Nephron progenitor cell (in vitro differentiated cells): ENCODE results near the gene PHKG2.

Source experiments
- DNase-seq: peaks from one replicate; pipeline ENCODE4 v3.0.0; 2021
- H3K27ac Mint-ChIP-seq: 2 replicates; pipeline ENCODE4 v1.8.0; 2021; ENCODE audit warnings: mild to moderate bottlenecking, moderate library complexity, mixed read lengths
- H3K27me3 Mint-ChIP-seq: 2 replicates; pipeline ENCODE4 v1.8.0; 2021; ENCODE audit warnings: mild to moderate bottlenecking, low read depth, mixed read lengths; ENCODE audit not compliant: poor library complexity
- H3K36me3 Mint-ChIP-seq: 2 replicates; pipeline ENCODE4 v1.8.0; 2021; ENCODE audit warnings: low read depth, mixed read lengths
- H3K4me1 Mint-ChIP-seq: 2 replicates; pipeline ENCODE4 v1.8.0; 2021; ENCODE audit warnings: mixed read lengths
- H3K4me3 Mint-ChIP-seq: 2 replicates; pipeline ENCODE4 v1.8.0; 2021; ENCODE audit warnings: mild to moderate bottlenecking, moderate library complexity, mixed read lengths
- H3K9me3 Mint-ChIP-seq: 2 replicates; pipeline ENCODE4 v1.8.0; 2021; ENCODE audit warnings: mild to moderate bottlenecking, moderate library complexity, mixed read lengths
- TF ChIP-seq, protein P1 (sequence below): fragments of 200-600 bp; sonication (generic); IDR thresholded peaks from 2 replicates; pipeline ENCODE4 v1.5.0; 2021; ENCODE audit warnings: antibody characterized with exemption

Gene PHKG2

DNA sequence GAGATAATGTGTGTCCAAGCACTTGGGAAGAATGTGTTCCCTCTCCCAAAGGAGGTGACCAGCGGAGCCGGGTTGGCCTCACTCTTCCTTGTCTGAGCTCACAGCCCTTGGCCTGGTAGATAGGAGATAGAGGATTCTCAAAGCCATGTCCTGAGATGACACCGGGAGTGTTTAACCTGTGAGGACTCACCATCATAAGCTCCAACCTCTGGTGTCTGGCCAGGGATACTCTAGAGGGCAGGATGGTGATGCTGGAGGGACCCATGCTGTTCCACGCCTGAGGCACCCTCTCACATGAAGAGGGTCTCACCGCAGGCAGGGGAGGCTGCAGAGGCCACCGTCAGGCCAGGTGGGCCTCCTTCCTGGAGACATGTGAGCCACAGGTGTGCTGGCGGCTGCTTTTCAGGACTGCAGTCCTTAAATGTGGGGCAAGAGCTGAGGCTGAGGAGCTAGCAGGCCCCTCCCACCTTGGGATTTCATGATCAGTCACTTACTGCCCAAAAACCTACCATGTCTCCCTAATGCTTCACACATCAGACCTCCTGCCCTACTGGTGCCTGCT is 45.4 kb downstream of the PHKG2 start:
- Mint-ChIP-seq H3K4me1 (no peaks in the 10 kb centered on the region), H3K36me3 (no peaks in the 10 kb centered on the region), H3K27ac (no peak overlapping the region), H3K9me3 (no peaks in the 10 kb centered on the region), H3K27me3 (peaks cover 30% of the 10 kb centered on the region), H3K4me3 (no peak overlapping the region)
- TF ChIP-seq, protein P1, sequence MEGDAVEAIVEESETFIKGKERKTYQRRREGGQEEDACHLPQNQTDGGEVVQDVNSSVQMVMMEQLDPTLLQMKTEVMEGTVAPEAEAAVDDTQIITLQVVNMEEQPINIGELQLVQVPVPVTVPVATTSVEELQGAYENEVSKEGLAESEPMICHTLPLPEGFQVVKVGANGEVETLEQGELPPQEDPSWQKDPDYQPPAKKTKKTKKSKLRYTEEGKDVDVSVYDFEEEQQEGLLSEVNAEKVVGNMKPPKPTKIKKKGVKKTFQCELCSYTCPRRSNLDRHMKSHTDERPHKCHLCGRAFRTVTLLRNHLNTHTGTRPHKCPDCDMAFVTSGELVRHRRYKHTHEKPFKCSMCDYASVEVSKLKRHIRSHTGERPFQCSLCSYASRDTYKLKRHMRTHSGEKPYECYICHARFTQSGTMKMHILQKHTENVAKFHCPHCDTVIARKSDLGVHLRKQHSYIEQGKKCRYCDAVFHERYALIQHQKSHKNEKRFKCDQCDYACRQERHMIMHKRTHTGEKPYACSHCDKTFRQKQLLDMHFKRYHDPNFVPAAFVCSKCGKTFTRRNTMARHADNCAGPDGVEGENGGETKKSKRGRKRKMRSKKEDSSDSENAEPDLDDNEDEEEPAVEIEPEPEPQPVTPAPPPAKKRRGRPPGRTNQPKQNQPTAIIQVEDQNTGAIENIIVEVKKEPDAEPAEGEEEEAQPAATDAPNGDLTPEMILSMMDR, result no peak
- no peak for DNase-seq

DNA sequence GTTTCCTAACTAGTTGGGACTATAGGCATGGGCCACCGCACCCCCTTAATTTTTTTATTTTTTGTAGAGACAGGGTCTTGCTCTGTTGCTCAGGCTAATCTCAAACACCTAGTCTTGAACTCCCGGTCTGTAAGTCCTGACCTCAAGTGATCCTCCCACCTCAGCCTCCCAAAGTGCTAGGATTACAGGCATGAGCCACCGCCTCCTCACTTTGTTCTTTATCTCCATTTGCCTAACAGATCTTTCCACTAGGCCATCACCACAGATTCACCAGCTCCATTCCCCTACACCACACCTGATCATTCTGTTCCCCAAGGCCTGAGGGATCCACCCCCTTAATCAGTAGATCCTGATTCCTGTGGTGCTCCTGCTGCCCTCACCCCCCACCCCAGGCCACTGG is 46.4 kb downstream of the PHKG2 start:
- no peaks in the 10 kb centered on the region for H3K4me1 Mint-ChIP-seq
- H3K9me3 Mint-ChIP-seq, result no peaks in the 10 kb centered on the region
- no peak overlapping the region for H3K4me3 Mint-ChIP-seq
- no peak for DNase-seq
- TF ChIP-seq, protein P1, result no peak
- no peaks in the 10 kb centered on the region for H3K36me3 Mint-ChIP-seq
- peaks cover 31% of the 10 kb centered on the region for H3K27me3 Mint-ChIP-seq
- H3K27ac Mint-ChIP-seq, result no peak overlapping the region

DNA sequence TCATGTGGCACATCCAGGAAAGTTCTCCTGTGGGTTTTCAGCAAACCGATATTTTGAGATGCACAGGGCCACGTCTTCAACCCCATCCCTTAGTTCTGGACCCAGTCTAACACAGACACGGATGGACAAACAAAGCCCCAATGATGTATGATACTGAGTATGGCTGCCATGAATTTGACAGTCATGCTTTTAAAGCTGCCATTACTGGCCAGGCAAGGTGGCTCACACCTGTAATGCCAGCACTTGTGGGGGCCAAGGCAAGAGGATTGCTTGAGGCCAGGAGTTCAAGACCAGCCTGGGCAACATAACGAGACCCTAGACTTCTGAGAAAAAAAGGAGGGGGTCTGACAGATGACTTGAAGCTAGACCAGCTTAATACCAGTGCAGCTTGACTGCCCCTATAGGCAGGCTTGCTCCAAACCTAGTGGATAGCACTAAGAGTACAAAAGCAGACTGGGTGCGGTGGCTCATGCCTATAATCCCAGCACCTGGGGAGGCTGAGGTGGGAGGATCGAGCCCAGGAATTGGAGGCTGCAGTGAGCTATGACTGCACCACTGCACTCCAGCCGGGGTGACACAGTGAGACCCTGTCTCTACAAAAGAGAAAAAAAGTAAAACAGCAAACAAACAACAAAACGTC is 49.6 kb downstream of the PHKG2 start:
- Mint-ChIP-seq H3K9me3 (no peaks in the 10 kb centered on the region), H3K4me1 (no peaks in the 10 kb centered on the region), H3K4me3 (no peak overlapping the region), H3K27ac (no peak overlapping the region), H3K36me3 (no peaks in the 10 kb centered on the region), H3K27me3 (peaks cover 29% of the 10 kb centered on the region)
- TF ChIP-seq, protein P1, result no peak
- DNase-seq, result no peak
